NCI-H774 (cell line): ENCODE measurements around the gene PGPEP1.
"Not testable (repeated sequence)": the region's sequence is repeated elsewhere in the genome, so short reads cannot be mapped to it uniquely, and the experiment has no call there.

Experiments used
- DNase-seq: peaks from one replicate; lab custom pipeline; 2025; lab: John Stamatoyannopoulos, UW

PGPEP1 gene

DNA sequence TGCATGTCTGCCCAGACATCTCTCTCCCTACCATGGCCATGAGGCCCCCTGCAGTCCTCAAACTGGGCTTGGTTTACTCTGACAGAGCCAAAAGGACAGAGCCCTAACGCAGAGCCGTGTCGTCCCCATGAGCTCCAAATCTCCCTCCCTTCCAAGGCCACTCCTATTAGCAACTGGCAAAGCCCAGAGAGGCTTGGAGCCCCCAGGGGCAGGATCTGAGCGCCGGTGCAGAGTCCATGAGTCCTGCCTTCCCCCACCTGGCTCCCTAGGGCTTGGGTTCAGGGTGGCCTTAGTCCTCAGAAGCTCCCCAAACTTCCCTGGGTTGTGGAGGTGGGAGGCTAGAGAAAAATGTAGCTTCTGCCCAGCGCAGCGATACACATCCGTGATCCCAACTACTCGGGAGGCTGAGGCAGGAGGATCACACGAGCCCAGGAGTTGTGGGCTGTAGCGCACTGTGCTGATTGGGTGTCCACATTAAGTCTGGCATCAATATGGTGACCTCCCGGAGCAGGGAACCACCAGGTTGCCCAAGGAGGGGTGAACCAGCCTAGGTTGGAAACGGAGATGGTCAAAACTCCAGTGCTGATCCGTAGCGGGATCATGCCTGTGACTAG, 7.4 kb upstream of the PGPEP1 start:
- no peak for DNase-seq

DNA sequence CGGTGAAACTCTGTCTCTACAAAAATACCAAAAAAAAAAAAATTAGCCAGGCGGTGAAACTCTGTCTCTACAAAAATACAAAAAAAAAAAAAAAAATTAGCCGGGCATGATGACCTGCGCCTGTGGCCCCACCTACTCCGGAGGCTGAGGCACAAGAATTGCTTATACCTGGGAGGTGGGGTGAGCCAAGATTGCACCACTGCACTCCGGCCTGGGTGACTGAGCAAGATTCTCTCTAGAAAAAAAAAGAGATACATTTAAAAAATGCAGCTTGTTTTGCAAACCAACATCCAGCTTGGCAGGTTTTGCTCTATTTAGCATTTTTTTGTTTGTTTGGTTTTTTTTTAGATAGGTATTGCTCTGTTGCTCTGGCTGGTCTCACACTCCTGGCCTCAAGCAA, 6.7 kb upstream of the PGPEP1 start:
- no peak for DNase-seq

DNA sequence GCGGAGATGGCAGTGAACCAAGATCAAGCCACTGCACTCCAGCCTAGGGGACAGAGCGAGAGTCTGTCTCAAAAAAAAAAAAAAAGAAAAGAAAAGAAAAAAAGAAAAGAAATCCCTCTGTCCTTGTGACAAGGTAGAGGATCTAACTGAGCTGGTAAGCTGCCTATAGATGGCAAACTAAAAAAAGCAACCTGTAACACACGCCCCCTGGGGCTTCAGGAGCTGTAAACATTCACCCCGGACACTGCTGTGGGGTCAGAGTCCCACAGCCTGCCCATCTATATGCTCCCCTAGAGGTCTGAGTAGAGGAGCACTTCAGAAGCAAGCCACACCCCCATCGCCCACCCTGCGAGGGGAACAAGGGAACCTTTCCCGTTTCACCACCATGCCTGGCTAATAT, 4.3 kb upstream of the PGPEP1 start:
- DNase-seq: no peak

DNA sequence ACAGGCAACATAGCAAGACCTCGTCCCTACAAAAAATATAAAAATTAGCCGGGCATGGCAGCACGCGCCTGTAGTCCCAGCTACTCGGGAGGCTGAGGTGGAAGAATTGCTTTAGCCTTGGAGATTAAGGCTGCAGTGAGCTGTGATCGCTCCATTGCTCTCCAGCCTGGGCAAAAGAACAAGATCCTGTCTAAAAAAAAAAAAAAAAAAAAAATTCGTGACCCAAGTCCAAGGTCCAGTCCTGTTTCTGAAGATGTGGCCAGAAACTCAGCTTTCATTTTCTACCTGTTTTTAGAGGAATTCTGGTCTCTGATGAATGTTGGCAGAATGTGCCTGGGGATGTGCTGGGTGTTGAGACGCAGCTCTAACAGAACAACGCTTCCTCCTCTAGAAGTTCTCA, 1.9 kb upstream of the PGPEP1 start:
- DNase-seq: no peak

DNA sequence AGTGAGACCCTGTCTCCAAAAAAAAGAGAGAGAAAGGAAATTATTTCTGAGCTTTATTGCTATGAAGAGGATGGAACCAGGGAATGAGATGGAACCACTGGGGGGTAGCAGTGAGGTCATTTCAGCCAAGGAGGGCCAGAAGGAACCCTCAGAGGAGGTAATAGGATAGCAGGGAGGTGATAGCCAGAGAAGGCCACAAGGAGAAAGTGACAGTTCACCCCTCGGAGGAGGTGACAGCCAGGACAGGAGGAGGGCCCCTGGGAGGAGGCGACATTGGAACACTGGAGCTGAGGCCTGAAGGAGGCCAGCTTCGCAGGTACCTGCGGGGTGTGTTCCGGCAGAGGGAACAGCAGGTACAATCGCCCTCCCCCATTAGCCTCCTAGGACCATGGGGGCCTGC, 675 bp upstream of the PGPEP1 start:
- no peak for DNase-seq

DNA sequence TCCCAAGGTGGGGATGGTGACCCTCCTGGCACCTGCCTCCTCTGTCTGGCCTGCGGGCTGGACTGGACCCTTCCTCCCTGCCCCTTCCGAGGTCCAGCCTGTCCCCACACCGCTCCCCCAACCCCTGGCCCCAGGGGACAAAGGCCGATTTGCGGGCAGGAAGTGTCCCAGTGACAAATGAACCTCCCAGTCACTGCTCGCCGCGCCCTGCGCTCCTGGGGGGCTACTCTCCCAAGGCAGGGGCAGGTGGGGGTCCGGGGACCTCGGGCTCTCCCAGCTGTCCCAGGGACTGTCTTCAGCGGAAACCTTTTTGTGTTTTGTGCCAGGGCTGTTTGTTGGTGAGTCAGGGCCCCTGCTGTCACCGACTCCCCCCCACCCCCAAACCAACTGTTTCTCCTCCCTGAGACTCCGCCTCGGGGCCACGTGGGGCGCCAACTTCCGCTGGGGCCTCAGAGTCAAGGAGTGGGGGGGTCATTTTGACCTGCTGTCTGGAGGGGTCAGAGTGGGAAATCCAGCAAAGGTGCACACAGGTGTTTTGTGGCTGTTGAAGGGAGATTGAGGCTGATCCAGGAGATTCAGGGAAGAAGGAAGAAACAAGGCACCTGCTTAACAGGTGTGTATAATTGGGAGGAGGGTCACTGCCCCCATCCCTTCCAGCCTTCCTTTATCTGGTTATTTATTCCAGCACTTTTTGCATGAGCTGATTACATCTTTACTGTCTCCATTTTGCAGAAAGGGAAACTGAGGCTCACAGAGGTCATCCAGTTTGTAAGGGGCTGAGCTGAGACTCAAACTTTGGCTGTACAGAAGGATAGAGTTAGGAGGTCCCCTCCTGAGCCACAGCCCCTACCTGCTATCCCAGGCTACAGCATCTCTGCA, 831 bp downstream of the PGPEP1 start:
- peak; percentile 5 for DNase-seq

DNA sequence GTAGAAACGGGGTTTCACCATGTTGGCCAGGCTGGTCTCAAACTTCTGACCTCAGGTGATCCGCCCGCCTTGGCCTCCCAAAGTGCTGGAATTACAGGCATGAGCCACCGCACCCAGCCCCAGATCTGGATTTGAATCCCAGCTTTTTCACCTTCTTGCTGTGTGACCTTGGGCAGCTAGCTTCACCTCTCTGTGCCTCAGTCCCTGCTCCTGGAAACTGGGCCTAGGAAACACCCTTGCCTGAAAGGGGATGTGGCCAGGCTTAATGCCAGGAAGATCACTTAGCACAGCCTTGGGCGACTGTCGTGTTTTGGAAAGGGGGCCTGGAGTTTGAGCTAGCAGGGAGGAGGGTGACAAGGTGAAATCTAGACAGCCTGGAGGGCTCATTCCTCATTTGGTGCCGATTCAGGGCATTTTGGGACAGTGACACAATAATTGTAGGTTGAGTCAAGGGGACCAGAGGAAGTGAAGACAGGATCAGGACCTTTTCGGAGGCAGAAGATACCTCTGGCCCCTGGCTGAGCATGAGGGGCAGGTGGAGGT, 1.8 kb downstream of the PGPEP1 start:
- DNase-seq: no peak

DNA sequence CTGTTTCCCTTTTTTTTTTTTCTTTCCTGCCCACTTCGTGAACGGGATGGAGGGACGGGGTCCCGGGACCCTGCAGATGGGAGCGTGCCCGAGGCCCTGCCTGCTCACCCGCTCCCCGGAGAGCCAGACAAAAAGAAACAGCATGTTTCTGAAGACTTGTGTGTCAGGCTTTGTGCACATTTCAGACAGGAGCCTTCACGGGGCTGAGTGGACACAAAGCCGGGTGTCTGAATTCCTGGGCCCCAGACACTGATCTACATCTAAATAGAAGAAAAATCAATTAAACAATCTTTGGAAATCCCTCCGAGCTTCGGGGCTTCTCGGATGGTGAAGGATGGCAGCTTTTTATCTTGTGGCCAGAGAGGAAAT, 4.2 kb downstream of the PGPEP1 start:
- no peak for DNase-seq

DNA sequence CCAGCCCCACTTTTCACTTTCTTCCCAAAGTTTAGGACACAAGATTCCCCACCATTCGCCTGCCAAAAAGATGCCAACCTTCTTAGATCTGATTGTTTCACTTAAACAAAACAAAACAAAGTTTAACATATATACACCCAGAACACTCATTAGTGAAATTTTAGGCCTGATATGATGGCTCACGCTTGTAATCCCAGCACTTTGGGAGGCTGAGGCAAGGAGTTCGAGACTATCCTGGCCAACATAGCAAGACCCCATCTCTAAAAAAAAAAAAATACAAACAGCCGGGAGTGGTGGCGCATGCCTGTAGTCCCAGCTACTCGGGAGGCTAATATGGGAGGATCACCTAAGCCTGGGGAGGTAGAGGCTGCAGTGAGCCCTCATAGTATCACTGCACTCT, 4.9 kb downstream of the PGPEP1 start:
- DNase-seq: no peak

DNA sequence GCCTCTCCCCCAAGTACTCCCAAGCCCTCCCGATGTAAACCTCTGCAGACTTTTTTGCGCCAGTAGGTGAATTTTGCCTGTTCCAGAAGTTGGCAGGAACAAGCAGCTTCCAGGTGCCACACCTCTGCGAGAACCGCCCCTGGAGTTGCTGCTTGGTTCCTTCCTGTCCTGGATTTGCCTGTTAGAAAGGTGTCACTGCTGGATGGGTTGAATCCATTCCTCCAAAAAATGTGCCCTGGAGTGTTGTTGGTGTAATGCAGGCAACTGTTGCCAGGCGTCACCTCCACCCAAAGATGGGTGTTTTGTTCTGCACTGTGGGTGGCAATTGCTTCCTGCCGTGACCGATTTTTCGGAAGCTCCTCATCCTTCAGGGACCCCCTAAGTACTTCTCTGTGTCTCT, 5.7 kb downstream of the PGPEP1 start:
- no peak for DNase-seq

DNA sequence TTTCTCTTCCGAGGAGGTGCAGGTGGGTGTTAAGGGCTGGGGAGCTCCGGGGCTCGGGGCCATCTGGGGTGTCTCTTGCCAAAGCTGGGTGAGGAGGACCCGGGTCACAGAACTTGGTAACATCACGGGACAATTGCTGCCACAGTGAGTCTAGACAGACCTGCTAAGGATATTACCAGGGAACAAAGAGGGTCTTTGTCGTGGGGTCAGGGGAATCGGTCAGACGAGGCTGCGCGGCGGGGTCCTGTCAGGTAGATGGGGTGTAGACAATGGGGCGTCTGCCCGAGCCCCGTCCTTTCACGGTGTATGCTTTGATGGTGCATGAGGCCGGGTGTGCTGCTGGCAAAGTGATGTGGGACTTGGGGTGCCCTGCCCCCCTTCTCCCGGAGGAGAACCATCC, 7.8 kb downstream of the PGPEP1 start:
- no peak for DNase-seq

DNA sequence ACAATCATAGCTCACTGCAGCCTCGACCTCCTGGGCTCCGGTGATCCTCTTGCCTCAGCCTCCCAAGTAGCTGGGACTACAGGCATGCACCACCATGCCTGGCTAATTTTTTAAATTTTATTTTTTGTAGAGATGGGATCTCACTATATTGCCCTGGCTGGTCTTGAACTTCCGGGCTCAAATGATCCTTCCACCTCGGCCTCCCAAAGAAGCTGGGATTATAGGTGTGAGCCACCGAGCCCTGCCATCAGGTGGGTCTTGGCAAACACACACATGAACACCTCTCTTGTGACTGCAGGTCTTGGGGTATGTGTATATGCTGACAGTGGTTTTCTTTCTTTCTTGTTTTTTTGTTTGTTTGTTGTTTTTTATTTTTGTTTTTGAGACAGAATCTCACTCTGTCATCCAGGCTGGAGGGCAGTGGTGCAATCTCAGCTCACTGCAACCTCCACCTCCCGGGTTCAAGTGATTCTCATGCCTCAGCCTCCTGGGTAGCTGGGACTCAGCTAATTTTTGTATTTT, 8.5 kb downstream of the PGPEP1 start:
- DNase-seq: not testable (repeated sequence)

DNA sequence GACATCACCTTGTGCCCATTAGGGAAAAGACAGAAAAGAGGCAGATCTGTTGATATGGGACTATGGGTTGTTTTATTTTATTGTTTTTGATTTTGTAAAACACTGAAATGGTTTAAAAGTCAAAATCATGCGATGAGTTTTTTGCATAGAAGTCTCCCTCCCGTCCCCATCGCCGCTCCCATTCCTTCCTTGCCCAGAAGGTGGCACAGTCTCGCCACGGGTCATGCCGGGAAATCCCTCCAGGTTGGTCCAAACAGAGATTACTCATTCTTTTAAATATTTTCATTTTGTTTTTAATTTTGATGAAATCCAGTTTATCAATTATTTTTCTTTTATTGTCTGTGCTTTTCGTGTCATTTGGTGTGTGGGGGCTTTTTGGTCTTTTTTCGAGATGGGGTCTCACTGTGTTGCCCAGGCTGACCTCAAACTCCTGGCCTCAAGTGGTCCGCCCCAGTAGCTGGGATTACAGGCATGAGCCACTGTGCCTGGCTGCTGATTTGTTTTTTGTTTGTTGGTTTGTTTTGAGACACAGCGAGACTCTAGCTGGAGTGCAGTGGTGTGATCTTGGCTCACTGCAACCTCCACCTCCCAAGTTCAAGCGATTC, 9.2 kb downstream of the PGPEP1 start:
- peak; percentile 28 for DNase-seq

DNA sequence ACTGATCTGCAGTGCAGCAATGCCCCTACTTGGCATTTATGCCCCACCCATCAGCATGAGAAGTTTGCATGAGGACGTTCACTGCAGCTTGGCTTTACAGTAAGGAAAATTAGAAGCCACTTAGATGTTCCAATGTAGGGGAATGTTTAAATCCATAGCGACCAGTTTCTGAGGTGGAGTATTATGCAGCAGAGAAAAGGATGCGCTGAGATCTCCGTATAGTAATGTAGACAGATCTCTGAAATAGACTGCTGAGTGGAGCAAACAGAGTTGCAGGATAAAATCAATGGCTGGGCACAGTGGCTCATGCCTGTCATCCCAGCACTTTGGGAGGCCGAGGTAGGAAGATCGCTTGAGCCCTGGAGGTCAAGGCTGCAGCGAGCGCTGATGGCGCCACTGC, 10.1 kb downstream of the PGPEP1 start:
- DNase-seq: no peak

DNA sequence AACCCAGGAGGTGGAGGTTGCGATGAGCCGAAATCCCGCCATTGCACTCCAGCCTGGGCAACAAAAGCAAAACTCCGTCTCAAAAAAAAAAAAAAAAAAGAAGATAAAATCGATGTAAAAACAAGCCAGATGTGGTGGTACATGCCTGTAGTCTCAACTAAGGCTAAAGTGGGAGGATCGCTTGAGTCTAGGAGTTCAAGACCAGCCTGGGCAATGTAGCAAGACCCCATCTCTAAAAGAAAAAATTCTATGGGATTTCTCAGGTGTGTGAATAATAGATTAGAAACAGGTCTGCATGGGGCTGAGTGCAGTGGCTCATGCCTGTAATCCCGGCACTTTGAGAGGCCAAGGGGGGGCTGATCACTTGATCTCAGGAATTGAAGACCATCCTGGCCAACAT, 11.1 kb downstream of the PGPEP1 start:
- no peak for DNase-seq

DNA sequence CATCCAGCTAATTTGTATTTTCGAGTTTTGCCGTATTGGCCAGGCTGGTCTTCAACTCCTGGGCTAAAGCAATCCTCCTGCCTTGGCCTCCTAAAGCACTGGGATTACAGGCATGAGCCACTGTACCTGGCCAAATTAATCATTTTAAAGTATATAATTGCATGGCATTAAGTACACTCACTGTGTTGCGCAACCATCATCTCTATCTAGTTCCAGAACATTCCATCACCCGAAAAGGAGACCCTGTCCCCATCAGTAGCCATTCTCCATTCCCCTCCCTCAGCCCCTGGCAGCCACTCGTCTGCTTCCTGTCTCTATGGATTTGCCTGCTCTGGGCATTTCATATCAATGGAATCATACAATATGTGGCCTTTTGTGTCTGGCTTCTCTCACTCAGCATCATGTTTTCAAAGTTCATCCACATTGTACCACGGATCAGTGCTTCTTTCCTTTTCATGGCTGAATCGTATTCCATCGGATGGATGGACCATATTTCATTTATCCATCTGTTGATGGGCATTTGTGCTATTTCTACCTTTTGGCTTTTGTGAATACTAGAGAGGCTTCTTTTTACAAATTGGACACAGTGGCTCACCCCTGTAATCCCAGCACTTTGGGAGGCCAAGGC, 13.1 kb downstream of the PGPEP1 start:
- DNase-seq: no peak

DNA sequence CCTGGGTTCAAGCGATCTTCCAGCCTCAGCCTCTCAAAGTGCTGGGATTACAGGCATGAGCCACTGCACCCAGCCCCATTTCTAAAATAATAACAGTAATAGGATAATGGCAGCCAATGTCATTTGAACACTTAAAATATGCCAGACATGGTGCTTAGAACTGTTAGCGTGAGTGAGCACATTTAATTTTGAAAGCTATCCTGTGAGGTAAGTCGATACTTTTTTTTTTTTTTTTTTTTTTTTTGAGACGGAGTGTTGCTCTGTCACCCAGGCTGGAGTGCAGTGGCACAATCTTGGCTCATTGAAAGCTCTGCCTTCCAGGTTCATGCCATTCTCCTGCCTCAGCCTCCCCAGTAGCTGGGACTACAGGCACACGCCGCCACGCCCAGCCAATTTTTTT, 14.3 kb downstream of the PGPEP1 start:
- not testable (repeated sequence) for DNase-seq

DNA sequence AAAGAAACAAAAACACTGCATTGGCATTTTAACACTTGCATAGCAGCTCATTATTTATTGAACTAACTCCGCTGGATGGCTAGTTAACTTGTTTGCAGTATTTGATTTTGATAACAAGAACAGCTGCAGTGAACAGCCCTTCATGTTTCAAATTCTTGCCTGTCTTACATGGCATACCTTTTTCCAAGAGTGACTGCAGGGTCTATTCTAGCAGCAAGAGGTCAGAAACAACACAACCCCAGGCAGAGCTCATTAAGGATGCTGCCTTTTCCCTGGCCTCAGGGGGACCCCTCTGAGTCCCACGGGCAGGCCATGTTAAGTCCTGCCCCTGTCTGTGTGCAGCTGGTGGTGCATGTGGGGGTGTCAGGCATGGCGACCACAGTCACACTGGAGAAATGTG, 16.6 kb downstream of the PGPEP1 start:
- no peak for DNase-seq

DNA sequence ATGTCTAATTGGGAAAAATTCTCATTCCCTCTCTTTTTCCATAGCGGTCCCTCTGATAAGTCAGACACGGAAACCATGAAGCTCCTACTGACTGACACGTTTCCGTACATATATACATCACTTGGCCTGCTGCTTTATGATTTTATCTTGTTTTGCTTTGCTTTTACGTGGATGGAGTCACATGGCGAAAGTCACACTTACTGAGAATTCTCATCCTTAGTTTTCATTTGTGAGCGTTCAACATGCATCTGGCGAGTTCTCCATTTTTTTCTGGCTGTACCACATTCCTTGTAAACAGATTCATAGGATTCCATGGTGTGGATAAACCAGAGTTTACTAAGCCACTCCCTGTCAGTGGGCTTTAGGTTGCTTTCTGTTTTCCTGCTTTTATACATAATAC, 21.2 kb downstream of the PGPEP1 start:
- no peak for DNase-seq

DNA sequence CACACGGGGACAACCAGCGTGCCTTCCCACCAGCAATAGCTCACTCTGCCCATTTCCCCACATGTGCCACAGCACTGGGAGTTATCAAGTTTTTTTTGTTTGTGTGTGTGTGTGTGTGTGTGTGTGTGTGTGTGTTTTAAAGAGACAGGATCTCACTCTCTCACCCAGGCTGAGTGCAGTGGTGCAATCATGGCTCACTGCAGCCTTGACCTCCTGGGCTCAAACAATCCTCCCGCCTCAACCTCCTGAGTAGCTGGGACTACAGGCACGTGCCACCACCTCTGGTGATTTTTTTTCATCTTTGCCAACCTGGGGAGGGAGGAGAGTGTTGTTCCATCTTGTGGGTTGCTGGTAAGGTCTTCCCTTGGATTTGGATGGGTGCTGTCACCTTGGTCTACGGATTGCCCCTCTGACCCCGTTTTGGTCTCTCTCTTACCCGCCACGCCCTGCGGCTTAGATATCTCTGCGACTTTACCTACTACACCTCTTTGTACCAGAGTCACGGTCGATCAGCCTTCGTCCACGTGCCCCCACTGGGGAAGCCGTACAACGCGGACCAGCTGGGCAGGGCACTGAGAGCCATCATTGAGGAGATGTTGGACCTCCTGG, 22.6 kb downstream of the PGPEP1 start:
- no peak for DNase-seq

DNA sequence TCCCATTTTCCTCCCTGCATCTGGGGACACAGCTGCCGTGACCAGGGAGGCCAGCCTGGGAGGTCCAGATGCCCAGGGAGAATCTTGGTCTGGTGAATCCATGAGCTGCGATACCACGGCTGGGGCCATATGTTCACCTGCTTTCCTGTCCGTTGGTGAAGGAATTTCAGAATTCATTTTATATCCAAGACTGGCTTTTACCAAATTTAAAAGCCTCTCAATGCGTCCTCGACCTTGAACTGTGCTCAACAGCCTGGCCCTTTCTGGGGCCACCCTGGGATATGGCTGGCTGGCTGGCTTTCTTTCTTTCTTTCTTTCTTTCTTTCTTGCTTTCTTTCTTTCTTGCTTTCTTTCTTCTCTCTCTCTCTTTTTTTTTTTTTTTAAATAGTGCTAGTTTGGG, 23.4 kb downstream of the PGPEP1 start:
- no peak for DNase-seq

DNA sequence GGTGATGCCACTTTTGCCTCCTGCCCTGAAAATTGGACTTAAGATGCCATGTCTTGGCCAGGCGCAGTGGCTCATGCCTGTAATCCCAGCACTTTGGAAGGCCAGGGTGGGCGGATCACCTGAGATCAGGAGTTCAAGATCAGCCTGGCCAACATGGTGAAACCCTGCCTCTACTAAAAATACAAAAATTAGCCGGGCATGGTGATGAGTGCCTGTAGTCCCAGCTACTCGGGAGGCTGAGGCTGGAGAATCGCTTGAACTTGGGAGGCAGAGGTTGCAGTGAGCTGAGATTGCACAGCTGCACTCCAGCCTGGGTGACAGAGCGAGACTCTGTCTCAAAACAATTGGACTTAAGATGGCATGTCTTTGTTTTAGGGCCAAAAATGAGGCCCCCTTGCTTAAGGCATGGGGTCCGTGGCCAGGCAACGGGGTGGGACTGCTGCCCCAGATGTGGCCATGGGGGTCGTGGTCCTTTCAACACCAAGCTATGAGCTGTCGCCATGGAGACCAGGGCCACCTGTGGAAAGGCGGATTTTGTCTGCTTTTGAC, 24.0 kb downstream of the PGPEP1 start:
- DNase-seq: not testable (repeated sequence)
